Esophagus muscularis mucosa (tissue), 4 donors: ENCODE measurements around the gene L1CAM. TPM values are rescaled to one million over a fixed set of nuclear protein-coding genes. Genes with fewer than 3 reads are reported as not detected.

Experiments used
- DNase-seq: peaks from one replicate; pipeline ENCODE4 v3.0.0-alpha.2; 2017; ENCODE audit errors: extremely low spot score
- H3K27ac ChIP-seq, 4 donors: fragments of 200-600 bp; sonication (generic); replicated peaks in 1 of 4; 1 replicate in 3 of 4; 2 replicates in 1 of 4; pipeline ENCODE4 v1.5.1; 2016 to 2019; ENCODE audit warnings: mild to moderate bottlenecking in 1 of 4
- H3K27me3 ChIP-seq, 4 donors: fragments of 200-600 bp; sonication (generic); one replicate each; pipeline versions ENCODE4 v1.5.1 to v1.6.0; 2016 to 2019
- H3K36me3 ChIP-seq, 4 donors: fragments of 200-600 bp; sonication (generic); one replicate each; pipeline ENCODE4 v1.5.1; 2016 to 2019
- H3K4me1 ChIP-seq, 4 donors: fragments of 200-600 bp; sonication (generic); one replicate each; pipeline ENCODE4 v1.5.1; 2016 to 2019
- H3K4me3 ChIP-seq, 4 donors: fragments of 200-600 bp; sonication (generic); 1 replicate in 2 of 4; 2 replicates in 2 of 4; pipeline ENCODE4 v1.5.1; 2016 to 2019; ENCODE audit warnings: mild to moderate bottlenecking in 4 of 4, moderate library complexity in 1 of 4
- H3K9me3 ChIP-seq, 4 donors: fragments of 200-600 bp; sonication (generic); 1 replicate in 3 of 4; 2 replicates in 1 of 4; pipeline ENCODE4 v1.5.1; 2016 to 2019
- EP300 ChIP-seq: sonication (generic); formaldehyde crosslinking; IDR thresholded peaks from one replicate; pipeline ENCODE4 v1.6.1; 2017; ENCODE audit warnings: antibody characterized with exemption
- POLR2A ChIP-seq: fragments of 450-650 bp; IDR thresholded peaks from one replicate; pipeline ENCODE4 v1.6.1; 2017; ENCODE audit warnings: antibody characterized with exemption, moderate library complexity, mild to moderate bottlenecking, low read depth
- POLR2AphosphoS5 ChIP-seq, 2 donors: sonication (generic); formaldehyde crosslinking; IDR thresholded peaks; one replicate each; pipeline ENCODE4 v1.6.1; 2017; ENCODE audit warnings: antibody characterized with exemption in 2 of 2
- WGBS: methylation state at CpG from one replicate; pipeline ENCODE4 v1.1.5; 2018; 5-methylcytosine and 5-hydroxymethylcytosine counted together
- intact Hi-C: fragments of 100-400 bp; cut with DNase I; formaldehyde crosslinking; loops from one replicate; pipeline ENCODE4 v1.15.1; 2023
- total RNA-seq, 4 donors: library from RNA; depleted of rRNA; stranded (reverse); fragments of >200 nt; gene quantifications; one replicate each; pipeline versions ENCODE4 v1.1.0 to v1.2.1, GENCODE V29; 2016
- TF ChIP-seq, protein P1 (sequence below), 3 experiments: fragments of 200-600 bp in 2 of 3; fragments of 450-650 bp in 1 of 3; sonication (generic) in 2 of 3; IDR thresholded peaks; one replicate each; pipeline ENCODE4 v1.5.1; 2017 to 2019; ENCODE audit warnings: antibody characterized with exemption in 3 of 3, mild to moderate bottlenecking in 2 of 3, moderate library complexity in 1 of 3

Gene L1CAM
- 10 to 100 TPM; 22.4 to 47.9 (median 30.0) TPM for total RNA-seq

DNA sequence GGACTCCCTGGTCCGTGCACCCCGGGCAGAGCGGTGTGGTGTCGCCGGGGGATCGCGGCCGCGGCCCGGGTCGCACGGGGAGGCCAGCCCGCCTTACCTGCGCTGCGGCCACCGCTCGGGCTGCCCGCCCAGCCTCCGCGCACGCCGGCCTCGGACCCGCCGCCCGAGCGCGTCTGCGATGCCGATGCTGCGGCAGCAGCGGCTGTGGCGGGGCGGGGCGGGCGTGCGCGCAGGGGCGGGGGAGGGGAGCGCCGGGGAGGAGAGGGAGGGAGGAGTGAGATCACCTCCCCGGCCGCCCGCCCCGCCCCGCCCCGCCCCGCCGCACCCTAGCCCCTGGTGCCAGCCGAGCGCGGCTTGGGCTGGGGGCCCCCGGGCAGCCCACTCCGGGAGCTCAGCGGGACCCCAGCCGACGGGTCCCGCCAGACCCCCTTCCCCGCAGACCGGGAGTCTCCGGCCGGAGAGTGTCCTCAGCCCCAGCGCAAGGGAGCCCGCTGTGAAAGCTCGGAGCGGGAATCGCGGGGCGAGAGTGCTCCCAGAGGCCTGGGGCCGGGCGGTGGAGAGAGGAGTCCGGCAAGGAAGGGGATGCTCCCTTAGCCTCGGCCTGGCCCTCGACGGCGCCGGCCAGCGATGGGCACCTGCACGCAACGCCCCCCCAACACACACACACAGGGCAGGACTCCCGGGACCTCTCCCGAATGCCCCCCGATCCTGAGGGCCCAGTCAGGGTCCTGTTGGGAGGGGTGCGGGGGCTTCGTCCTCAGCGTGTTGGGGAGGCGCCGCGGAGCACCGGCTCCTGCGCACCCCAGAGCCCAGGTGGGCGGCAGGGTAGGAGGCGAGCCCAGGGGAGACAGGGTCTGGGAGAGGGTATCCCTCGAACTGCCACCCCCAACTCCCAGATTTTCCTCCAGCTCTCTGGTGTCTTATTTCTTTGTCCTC is at the start of gene L1CAM:
Gene L1CAM, minus strand, starts transcription at position 206 of the 936 bp plus-strand sequence. CDS start 10,337 bp downstream, outside the sequence.
- intact Hi-C loops, result no loop called here
- peaks cover 5 to 21% (median 14%) of the 10 kb centered on the region in 4 donors for H3K4me1 ChIP-seq
- H3K4me3 ChIP-seq, result peak within 1 kb of the TSS; percentile 39 to 51 (median 40)
- no peaks in the 10 kb centered on the region for H3K9me3 ChIP-seq
- no peak for DNase-seq
- peak within 1 kb of the TSS in 3 of 4 donors; percentile 28 to 62 (median 41) for H3K27ac ChIP-seq
- H3K36me3 ChIP-seq, result no peaks in the 10 kb centered on the region
- peaks cover 0 to 59% (median 25%) of the 10 kb centered on the region in 4 donors for H3K27me3 ChIP-seq
- 25% methylated on average over 15 of the region's 94 CpGs for WGBS
- no peak for TF ChIP-seq POLR2A
- TF ChIP-seq, protein P1, sequence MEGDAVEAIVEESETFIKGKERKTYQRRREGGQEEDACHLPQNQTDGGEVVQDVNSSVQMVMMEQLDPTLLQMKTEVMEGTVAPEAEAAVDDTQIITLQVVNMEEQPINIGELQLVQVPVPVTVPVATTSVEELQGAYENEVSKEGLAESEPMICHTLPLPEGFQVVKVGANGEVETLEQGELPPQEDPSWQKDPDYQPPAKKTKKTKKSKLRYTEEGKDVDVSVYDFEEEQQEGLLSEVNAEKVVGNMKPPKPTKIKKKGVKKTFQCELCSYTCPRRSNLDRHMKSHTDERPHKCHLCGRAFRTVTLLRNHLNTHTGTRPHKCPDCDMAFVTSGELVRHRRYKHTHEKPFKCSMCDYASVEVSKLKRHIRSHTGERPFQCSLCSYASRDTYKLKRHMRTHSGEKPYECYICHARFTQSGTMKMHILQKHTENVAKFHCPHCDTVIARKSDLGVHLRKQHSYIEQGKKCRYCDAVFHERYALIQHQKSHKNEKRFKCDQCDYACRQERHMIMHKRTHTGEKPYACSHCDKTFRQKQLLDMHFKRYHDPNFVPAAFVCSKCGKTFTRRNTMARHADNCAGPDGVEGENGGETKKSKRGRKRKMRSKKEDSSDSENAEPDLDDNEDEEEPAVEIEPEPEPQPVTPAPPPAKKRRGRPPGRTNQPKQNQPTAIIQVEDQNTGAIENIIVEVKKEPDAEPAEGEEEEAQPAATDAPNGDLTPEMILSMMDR (IDR thresholded peaks at IDR 0.05), result no peak
- TF ChIP-seq EP300, result no peak
- no peak for TF ChIP-seq POLR2AphosphoS5 (IDR thresholded peaks at IDR 0.05)

- peak overlapping the region; percentile 68 to 92 (median 72) for H3K4me3 ChIP-seq
- 34% methylated on average over 24 of the region's 32 CpGs for WGBS
Measured at GRCh38 chrX:153935326-153935851, 49.4 kb upstream of the L1CAM start.

DNA sequence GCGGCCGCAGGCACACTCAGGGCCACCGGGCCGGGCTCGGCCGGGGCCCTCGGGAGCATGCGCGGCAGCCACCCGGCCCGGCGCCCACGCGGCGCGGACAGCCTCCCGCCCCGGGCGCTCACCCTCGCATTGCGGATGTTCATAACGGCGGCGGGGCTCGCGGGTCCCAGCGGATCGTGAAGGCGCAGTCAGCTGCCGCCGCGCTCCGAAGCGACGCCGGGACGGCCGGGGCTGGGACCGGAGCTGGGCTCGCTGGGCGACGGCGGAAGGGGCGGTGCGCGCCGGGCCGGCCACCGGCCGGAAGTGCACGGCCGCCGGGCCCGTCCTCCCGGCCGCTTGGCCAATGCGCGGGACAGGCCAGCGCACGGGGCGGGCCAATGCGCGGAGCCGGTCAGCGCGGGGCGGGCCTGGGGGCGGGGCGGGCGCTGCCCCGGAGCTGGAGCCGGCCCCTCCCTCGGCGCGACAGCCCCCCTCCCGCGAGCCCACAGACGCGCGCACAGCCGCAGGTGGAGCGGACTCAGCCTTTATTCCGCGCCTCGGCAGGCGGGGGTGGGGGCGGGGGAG is 48.9 kb upstream of the L1CAM start, which contains the start of gene NAA10:
Gene NAA10, minus strand, starts transcription at position 276 of the 564 bp plus-strand sequence. Its CDS starts 133 bp downstream, at position 143.
- H3K36me3 ChIP-seq, result peaks cover 0 to 37% (median 31%) of the 10 kb centered on the region in 4 donors
- DNase-seq, result no peak
- intact Hi-C loops, result no loop called here

More at GRCh38 chrX:153935326-153935851, 49.4 kb upstream of the L1CAM start:
- Histone ChIP-seq H3K36me3 (peaks cover 0 to 32% (median 27%) of the 10 kb centered on the region in 4 donors), H3K4me1 (peaks cover 13 to 30% (median 20%) of the 10 kb centered on the region in 4 donors), H3K27me3 (no peaks in the 10 kb centered on the region), H3K9me3 (no peaks in the 10 kb centered on the region), H3K27ac (peak overlapping the region; percentile 55 to 82 (median 63))
- no peak for DNase-seq
- TF ChIP-seq EP300 (no peak), POLR2A (no peak), POLR2AphosphoS5 (IDR thresholded peaks at IDR 0.05) (no peak)
- TF ChIP-seq, protein P1 (IDR thresholded peaks at IDR 0.05), result no peak
- intact Hi-C loops, result no loop called here

GRCh38 chrX:153934148-153934761 is 48.3 kb upstream of the L1CAM start:
- Histone ChIP-seq H3K4me1 (peaks cover 15 to 35% (median 21%) of the 10 kb centered on the region in 4 donors), H3K4me3 (peak overlapping the region; percentile 68 to 92 (median 72)), H3K36me3 (peaks cover 0 to 43% (median 33%) of the 10 kb centered on the region in 4 donors), H3K27me3 (no peaks in the 10 kb centered on the region), H3K9me3 (no peaks in the 10 kb centered on the region), H3K27ac (peak overlapping the region; percentile 66 to 82 (median 72))
- intact Hi-C loops, result no loop called here
- TF ChIP-seq, protein P1 (IDR thresholded peaks at IDR 0.05), result no peak
- DNase-seq, result no peak
- 53% methylated on average over 7 of the region's 33 CpGs for WGBS

More for the DNA sequence above, 48.9 kb upstream of the L1CAM start, which contains the start of gene NAA10:
- Histone ChIP-seq H3K9me3 (no peaks in the 10 kb centered on the region), H3K27me3 (no peaks in the 10 kb centered on the region), H3K4me1 (peaks cover 13 to 30% (median 20%) of the 10 kb centered on the region in 4 donors), H3K4me3 (peak within 1 kb of the TSS; percentile 68 to 92 (median 72)), H3K27ac (peak within 1 kb of the TSS; percentile 66 to 82 (median 72))
- WGBS, result 15% methylated on average over 4 of the region's 87 CpGs
- peak in 1 of 2 donors; percentile 50 for TF ChIP-seq POLR2AphosphoS5 (IDR thresholded peaks at IDR 0.05)
- TF ChIP-seq, protein P1 (IDR thresholded peaks at IDR 0.05), result no peak
